ENCODE measurements around the gene COP1.

Gene COP1

GRCh38 chr1:176144526-176144925 lies 62.6 kb downstream of the COP1 start:
- TF ChIP-seq, protein P1, sequence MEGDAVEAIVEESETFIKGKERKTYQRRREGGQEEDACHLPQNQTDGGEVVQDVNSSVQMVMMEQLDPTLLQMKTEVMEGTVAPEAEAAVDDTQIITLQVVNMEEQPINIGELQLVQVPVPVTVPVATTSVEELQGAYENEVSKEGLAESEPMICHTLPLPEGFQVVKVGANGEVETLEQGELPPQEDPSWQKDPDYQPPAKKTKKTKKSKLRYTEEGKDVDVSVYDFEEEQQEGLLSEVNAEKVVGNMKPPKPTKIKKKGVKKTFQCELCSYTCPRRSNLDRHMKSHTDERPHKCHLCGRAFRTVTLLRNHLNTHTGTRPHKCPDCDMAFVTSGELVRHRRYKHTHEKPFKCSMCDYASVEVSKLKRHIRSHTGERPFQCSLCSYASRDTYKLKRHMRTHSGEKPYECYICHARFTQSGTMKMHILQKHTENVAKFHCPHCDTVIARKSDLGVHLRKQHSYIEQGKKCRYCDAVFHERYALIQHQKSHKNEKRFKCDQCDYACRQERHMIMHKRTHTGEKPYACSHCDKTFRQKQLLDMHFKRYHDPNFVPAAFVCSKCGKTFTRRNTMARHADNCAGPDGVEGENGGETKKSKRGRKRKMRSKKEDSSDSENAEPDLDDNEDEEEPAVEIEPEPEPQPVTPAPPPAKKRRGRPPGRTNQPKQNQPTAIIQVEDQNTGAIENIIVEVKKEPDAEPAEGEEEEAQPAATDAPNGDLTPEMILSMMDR (IDR thresholded peaks at IDR 0.05; ENCODE audit: insufficient read depth, low read length, poor library complexity, severe bottlenecking), result no peak
- H3K36me3 ChIP-seq (ENCODE audit: control insufficient read depth, insufficient read depth, low read length), result no peaks in the 10 kb centered on the region; the same call in 1 of the 2 replicates
- DNase-seq (ENCODE audit: extremely low read depth, insufficient read length), result no peak
- H3K27me3 ChIP-seq (replicated peaks; ENCODE audit: control insufficient read depth, insufficient read depth, low read length), result no peaks in the 10 kb centered on the region
- H3K4me3 ChIP-seq (replicated peaks; ENCODE audit: low read depth, low read length), result no peak overlapping the region

GRCh38 chr1:176142973-176143372 lies 64.1 kb downstream of the COP1 start:
- H3K36me3 ChIP-seq (ENCODE audit: control insufficient read depth, insufficient read depth, low read length), result no peaks in the 10 kb centered on the region; the same call in 1 of the 2 replicates
- DNase-seq (ENCODE audit: extremely low read depth, insufficient read length), result no peak
- TF ChIP-seq, protein P1 (IDR thresholded peaks at IDR 0.05; ENCODE audit: insufficient read depth, low read length, poor library complexity, severe bottlenecking), result no peak
- H3K27me3 ChIP-seq (replicated peaks; ENCODE audit: control insufficient read depth, insufficient read depth, low read length), result no peaks in the 10 kb centered on the region
- H3K4me3 ChIP-seq (replicated peaks; ENCODE audit: low read depth, low read length), result no peak overlapping the region

DNA sequence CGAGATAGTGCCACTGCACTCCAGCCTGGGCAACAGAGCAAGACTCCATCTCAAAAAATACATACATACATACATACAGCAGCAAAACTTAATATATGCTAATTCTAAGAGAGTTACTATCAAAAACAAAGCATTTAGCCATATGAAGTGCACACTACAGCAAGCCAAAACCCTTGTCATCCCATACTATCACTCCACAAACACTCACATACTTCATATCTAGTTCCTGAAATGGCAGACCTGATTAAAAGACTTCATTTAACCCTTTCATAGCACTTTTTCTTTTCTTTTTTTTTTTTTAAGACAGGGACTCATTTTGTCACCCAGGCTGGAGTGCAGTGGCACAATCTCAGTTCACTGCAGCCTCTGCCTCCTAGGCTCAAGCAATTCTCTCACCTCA lies 65.6 kb downstream of the COP1 start:
- TF ChIP-seq, protein P1 (IDR thresholded peaks at IDR 0.05; ENCODE audit: insufficient read depth, low read length, poor library complexity, severe bottlenecking), result no peak
- Histone ChIP-seq H3K36me3 (ENCODE audit: control insufficient read depth, insufficient read depth, low read length) (no peaks in the 10 kb centered on the region; the same call in 1 of the 2 replicates), H3K27me3 (replicated peaks; ENCODE audit: control insufficient read depth, insufficient read depth, low read length) (no peaks in the 10 kb centered on the region), H3K4me3 (replicated peaks; ENCODE audit: low read depth, low read length) (no peak overlapping the region)
- no peak for DNase-seq (ENCODE audit: extremely low read depth, insufficient read length)

- H3K27me3 ChIP-seq (replicated peaks; ENCODE audit: control insufficient read depth, insufficient read depth, low read length), result no peaks in the 10 kb centered on the region
- no peak for DNase-seq (ENCODE audit: extremely low read depth, insufficient read length)
- H3K36me3 ChIP-seq (ENCODE audit: control insufficient read depth, insufficient read depth, low read length), result no peaks in the 10 kb centered on the region
- no peak overlapping the region for H3K4me3 ChIP-seq (replicated peaks; ENCODE audit: low read depth, low read length)
- TF ChIP-seq, protein P1 (IDR thresholded peaks at IDR 0.05; ENCODE audit: insufficient read depth, low read length, poor library complexity, severe bottlenecking), result no peak
Measured at GRCh38 chr1:176136891-176137290, 70.2 kb downstream of the COP1 start.

- TF ChIP-seq, protein P1 (IDR thresholded peaks at IDR 0.05; ENCODE audit: insufficient read depth, low read length, poor library complexity, severe bottlenecking), result no peak
- Histone ChIP-seq H3K36me3 (ENCODE audit: control insufficient read depth, insufficient read depth, low read length) (no peaks in the 10 kb centered on the region), H3K27me3 (replicated peaks; ENCODE audit: control insufficient read depth, insufficient read depth, low read length) (no peaks in the 10 kb centered on the region), H3K4me3 (replicated peaks; ENCODE audit: low read depth, low read length) (no peak overlapping the region)
- no peak for DNase-seq (ENCODE audit: extremely low read depth, insufficient read length)
Measured at GRCh38 chr1:176134666-176135065, 72.4 kb downstream of the COP1 start.

GRCh38 chr1:176122282-176122681 lies 84.8 kb downstream of the COP1 start:
- no peak for DNase-seq (ENCODE audit: extremely low read depth, insufficient read length)
- TF ChIP-seq, protein P1 (IDR thresholded peaks at IDR 0.05; ENCODE audit: insufficient read depth, low read length, poor library complexity, severe bottlenecking), result no peak
- H3K4me3 ChIP-seq (replicated peaks; ENCODE audit: low read depth, low read length), result no peak overlapping the region
- no peaks in the 10 kb centered on the region for H3K36me3 ChIP-seq (ENCODE audit: control insufficient read depth, insufficient read depth, low read length)
- H3K27me3 ChIP-seq (replicated peaks; ENCODE audit: control insufficient read depth, insufficient read depth, low read length), result no peaks in the 10 kb centered on the region

Measured in GM06990 (cell line).